Stomach (tissue), 4 donors: Measurements from ENCODE around the gene TTLL3.
"Not testable (repeated sequence)": the region's sequence is repeated elsewhere in the genome, so short reads cannot be mapped to it uniquely, and the experiment has no call there.

Experiments used
- POLR2A ChIP-seq, 4 donors: fragments of 450-650 bp; IDR thresholded peaks; one replicate each; pipeline ENCODE4 v1.6.1; 2016; ENCODE audit warnings: antibody characterized with exemption in 4 of 4, control low read depth in 2 of 4, mild to moderate bottlenecking in 1 of 4, moderate library complexity in 1 of 4
- POLR2AphosphoS5 ChIP-seq, 3 donors: sonication (generic); formaldehyde crosslinking; IDR thresholded peaks; one replicate each; pipeline ENCODE4 v1.6.1; 2016; ENCODE audit warnings: antibody characterized with exemption in 3 of 3
- TF ChIP-seq, protein P1 (sequence below), 7 experiments: fragments of 450-650 bp in 4 of 7; fragments of 200-600 bp in 3 of 7; sonication (generic) in 3 of 7; IDR thresholded peaks; one replicate each; pipeline ENCODE4 v1.5.1; 2016 to 2019; ENCODE audit warnings: antibody characterized with exemption in 7 of 7, control low read depth in 2 of 7, mild to moderate bottlenecking in 1 of 7

DNA sequence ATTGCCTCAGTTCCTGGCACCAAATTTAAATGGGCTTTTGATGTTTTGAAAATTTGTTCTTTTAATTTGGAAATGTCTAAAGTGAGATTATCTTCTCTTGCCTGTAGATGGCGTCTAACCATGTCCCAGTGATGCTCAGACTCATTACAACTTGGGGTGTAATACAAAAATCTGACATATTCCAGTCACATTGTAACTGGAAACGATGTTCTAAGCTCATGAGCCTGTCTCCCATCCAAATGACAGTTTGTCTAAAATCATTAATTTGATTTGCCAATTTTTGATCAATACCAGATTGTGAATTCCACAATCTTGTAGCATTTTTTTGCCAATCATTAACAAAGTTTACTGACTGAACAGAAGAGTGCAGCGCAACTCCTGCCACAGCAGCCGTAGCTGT lies 38.8 kb downstream of the TTLL3 start:
- TF ChIP-seq POLR2AphosphoS5, POLR2A (IDR thresholded peaks at IDR 0.05): not testable (repeated sequence)
- TF ChIP-seq, protein P1, sequence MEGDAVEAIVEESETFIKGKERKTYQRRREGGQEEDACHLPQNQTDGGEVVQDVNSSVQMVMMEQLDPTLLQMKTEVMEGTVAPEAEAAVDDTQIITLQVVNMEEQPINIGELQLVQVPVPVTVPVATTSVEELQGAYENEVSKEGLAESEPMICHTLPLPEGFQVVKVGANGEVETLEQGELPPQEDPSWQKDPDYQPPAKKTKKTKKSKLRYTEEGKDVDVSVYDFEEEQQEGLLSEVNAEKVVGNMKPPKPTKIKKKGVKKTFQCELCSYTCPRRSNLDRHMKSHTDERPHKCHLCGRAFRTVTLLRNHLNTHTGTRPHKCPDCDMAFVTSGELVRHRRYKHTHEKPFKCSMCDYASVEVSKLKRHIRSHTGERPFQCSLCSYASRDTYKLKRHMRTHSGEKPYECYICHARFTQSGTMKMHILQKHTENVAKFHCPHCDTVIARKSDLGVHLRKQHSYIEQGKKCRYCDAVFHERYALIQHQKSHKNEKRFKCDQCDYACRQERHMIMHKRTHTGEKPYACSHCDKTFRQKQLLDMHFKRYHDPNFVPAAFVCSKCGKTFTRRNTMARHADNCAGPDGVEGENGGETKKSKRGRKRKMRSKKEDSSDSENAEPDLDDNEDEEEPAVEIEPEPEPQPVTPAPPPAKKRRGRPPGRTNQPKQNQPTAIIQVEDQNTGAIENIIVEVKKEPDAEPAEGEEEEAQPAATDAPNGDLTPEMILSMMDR (IDR thresholded peaks at IDR 0.05), result peak in 5 of 7 experiments; percentile 24 to 51 (median 35)
